Left cardiac atrium (tissue), 4 donors: ENCODE measurements around the gene ERRFI1. TPM values are rescaled to one million over a fixed set of nuclear protein-coding genes. Genes with fewer than 3 reads are reported as not detected.
A peak's percentile ranks its signal among the peaks of the same experiment; 100 is the strongest.

ENCODE experiments used
- ATAC-seq, 2 donors: fragments of 200-7000 bp; cut with Tn5 transposase; one replicate each; pipeline ENCODE4 v1.9.1; 2020; ENCODE audit warnings: mild to moderate bottlenecking in 2 of 2, moderate library complexity in 2 of 2
- DNase-seq: peaks from one replicate; pipeline ENCODE4 v3.0.0-alpha.2; 2020
- intact Hi-C, 2 donors: fragments of 100-400 bp; cut with DNase I; formaldehyde crosslinking; loops; one replicate each; pipeline versions ENCODE4 v1.14.1 to v1.15.1; 2022 to 2023
- total RNA-seq, 2 donors: library from RNA; stranded (reverse); fragmentation: NEBNext Ultra II Directional; extraction: Animal tissue kit (Norgen Biotek cat#: 25700); gene quantifications; one replicate each; pipeline ENCODE4 v1.2.1, GENCODE V29; 2021
- donor health status: DM: no; HTN: yes; CAD: no.
- donor health status: DM: no; HTN: yes; CAD: no; lungs with severe emphysema.
- donor health status: DM: yes; HTN: yes; CAD: no.
- donor health status: Dilated cardiomyopathy.

Gene ERRFI1
- total RNA-seq, 2 donors from 2014 or later: 17.0 to 19.0 TPM

- ATAC-seq (no peak), DNase-seq (no peak)
- intact Hi-C loops: no loop called here
Measured at GRCh38 chr1:8011923-8012858, 13.9 kb downstream of the ERRFI1 start.

GRCh38 chr1:8011016-8011415 is 15.1 kb downstream of the ERRFI1 start:
- intact Hi-C loops: no loop called here
- no peak for ATAC-seq
- DNase-seq: no peak

DNA sequence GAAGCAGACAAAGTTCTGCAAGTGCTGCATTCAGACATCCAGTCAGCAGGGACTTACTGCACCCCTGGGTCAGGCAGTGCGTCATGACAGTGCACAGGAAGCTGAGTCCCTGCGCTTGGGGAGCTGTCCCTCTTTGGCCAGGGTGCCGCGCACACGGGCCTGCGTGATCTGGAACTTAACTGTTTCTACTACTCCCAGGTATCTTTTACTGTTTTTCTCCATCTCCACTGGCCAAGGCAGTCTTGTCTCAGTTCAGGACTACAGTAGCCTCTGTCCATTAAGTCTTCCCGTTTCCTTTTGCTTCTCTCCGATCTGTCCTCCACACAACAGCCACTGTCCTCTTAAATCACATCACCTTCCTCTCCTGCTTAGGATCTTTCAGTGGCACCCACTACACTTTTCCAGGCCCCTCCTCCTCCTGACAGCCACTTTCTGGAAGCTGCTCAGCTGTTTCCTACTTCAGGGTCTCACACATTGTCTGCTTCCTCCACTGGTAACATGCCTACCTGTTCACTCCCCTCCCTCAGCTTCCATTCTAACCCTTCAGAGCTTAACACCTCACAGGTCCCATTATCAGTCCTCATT is 15.9 kb downstream of the ERRFI1 start:
- DNase-seq (no peak), ATAC-seq (no peak)

DNA sequence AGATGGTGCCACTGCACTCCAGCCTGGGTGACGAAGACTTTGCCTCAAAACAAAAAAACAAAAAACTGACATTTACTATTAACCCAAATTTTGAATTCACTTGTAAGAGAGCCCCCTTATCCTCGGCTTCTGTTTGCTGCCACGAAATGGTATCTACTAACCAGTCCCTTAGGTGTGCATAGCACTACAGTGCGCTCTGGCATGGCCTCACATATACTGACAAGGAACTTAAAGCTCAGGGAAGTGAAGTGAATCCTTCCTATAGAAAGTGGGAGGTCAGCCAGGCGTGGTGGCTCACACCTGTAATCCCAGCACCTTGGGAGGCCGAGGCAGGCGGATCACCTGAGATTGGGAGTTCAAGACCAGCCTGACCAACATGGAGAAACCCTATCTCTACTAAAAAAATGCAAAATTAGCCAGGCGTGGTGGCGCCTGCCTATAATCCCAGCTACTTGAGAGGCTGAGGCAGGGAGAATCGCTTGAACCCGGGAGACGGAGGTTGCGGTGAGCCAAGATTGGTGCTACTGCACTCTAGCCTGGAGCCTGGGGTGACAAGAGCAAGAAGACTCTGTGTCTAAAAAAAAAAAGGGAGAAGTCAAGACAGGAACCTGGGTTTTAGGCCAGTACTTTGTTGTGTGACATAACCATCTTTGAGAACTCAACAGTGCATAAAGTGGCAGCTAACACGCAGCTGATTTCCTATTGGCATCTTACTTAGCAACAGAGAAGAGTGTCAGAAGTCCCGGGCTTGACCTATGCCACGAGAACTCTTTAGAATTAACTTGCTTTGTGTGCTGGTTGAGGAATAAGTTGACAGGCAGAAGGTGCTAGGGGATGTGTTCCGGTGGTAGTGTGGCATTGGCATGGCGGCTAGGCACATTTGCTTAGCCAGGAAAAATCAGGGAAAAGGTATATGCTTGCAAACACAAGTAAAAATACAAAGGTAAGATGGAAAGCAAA is 16.8 kb downstream of the ERRFI1 start:
- intact Hi-C loops: no loop called here
- DNase-seq (no peak), ATAC-seq (no peak)

More for the DNA sequence above, 15.9 kb downstream of the ERRFI1 start:
- intact Hi-C loops: no loop called here

DNA sequence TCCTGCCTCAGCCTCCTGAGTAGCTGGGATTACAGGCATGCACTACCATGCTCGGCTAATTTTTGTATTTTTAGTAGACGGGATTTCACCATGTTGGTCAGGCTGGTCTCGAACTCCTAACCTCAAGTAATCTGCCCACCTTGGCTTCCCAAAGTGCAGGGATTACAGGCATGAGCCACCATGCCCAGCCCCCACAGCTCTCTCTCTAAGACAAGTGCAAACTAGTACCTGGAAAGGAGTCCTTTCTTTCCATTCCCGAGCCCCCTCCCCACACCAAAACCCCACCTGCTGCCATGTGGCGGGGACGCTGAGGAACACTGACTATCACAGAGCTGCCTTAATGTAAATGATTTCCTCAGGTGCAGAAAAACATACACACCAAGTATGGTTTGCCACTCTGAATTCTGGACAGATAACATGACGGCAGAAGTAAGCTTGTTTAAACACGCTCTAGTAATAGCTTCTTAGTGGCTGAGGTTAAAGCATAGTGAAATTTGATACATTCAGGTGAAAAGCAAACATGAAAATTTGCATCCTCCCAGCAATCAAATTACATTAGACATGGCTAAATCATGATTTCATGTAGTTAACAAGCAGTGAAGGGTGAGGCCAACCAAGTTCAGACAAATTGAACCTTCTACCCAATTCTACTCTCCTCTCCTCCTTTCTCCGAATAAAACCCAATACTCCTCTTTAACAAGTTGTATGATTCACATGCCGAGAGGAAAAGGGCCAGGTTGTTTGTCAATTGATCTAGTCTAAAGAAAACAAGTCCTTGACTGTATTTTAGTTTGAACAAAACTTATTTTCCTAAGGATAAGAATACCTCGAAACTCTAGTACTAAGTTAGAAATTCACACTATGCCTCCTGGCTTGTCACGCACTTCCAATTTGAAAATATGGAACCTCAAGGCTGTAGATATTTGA is 19.8 kb downstream of the ERRFI1 start:
- ATAC-seq (no peak), DNase-seq (no peak)
- intact Hi-C loops: no loop called here

DNA sequence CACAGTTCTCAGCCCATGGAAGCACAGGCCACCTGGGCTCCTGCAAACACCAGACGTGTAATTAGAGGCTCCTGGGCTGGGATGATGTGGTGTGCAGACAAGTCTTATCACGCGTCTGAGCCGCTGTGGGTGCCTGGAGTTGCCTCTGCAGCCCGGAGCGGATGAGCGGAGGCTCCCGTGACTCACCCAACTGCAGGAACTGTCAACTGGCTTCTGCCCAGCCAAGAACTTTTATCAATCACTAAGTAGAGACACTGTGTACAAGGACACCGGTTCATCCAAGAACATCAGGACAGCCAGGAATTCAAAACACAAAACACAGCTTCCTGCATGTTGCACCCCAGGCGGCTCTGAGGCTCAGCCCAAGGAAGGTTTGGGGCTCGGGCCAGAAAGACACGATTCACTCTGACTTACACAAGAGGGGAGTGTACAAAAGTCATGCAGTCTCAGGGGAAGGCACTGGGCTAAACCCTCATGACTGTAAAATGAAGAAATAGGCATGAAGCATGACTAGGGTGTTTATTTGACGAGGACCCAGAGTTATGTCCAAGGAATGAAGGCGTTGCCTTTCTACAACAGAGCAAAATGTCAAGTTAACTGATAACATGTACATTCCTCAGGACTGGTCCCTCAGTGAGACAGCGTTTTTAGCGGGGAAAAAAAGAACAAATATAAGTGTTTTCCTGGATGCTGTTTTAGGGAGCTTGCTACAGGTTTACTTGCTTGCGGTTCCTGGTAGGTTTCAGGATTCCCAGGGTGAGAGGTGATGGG is 21.1 kb downstream of the ERRFI1 start:
- ATAC-seq (peak; percentile 91 to 93), DNase-seq (peak; percentile 91)
- intact Hi-C loops: no loop called here

DNA sequence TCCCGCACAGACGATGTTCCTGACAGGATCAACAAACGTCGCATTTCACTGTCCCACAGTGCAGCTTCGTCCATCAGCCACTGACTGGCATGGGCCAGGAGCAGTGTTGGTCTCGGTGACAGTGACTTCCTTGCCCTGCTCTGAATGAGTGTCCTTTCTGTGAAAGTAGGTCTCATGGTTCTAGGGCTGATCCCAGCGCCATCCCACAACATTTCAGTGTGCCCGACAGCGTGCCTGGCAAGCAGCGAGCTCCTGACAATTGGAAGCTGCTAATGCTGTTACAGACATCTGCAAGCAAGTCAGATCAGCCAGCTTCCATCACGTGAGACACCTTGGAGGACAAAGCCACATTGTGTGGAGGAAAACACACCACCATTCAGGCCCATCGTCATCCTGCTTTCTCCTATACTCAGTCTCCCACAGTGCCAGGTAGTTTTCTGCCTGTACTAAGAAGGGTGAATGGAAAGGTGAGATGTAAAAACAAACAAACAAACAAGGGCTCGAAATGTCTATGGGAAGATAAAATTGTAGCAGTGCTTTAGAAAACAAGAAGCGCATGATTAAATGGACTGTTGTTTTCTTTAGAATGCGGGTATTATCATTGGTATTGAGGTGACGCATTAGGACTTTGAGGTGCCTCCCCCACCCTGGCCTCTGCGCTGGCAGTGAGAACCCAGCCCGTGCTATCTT is 21.9 kb downstream of the ERRFI1 start:
- intact Hi-C loops: no loop called here
- peak; percentile 6 to 32 for ATAC-seq
- DNase-seq: no peak

GRCh38 chr1:8003438-8004112 is 22.5 kb downstream of the ERRFI1 start:
- ATAC-seq: no peak
- no peak for DNase-seq
- intact Hi-C loops: no loop called here

GRCh38 chr1:8002921-8003320 is 23.2 kb downstream of the ERRFI1 start:
- intact Hi-C loops: no loop called here
- no peak for DNase-seq
- no peak for ATAC-seq

GRCh38 chr1:8002329-8002910 is 23.7 kb downstream of the ERRFI1 start:
- no peak for ATAC-seq
- intact Hi-C loops: no loop called here

GRCh38 chr1:7995437-7995836 is 30.7 kb downstream of the ERRFI1 start:
- intact Hi-C loops: no loop called here
- DNase-seq (no peak), ATAC-seq (no peak)

More at GRCh38 chr1:8002329-8002910, 23.7 kb downstream of the ERRFI1 start:
- DNase-seq: no peak

- no peak for DNase-seq
- no peak for ATAC-seq
- intact Hi-C loops: no loop called here
Measured at GRCh38 chr1:7994827-7995226, 31.3 kb downstream of the ERRFI1 start.

GRCh38 chr1:7993593-7994479 is 32.3 kb downstream of the ERRFI1 start:
- no peak for ATAC-seq
- intact Hi-C loops: no loop called here
- no peak for DNase-seq

GRCh38 chr1:7992885-7993284 is 33.2 kb downstream of the ERRFI1 start:
- intact Hi-C loops: no loop called here
- ATAC-seq: no peak
- DNase-seq: no peak
